ENCODE measurements around the gene PPP2R5B.

PPP2R5B gene

GRCh38 chr11:64923944-64924909 lies at the start of gene PPP2R5B:
Gene PPP2R5B (plus strand): TSS chr11:64924689. CDS start chr11:64925735, 1,046 bp downstream.
- peak; percentile 87 to 95 for DNase-seq

DNA sequence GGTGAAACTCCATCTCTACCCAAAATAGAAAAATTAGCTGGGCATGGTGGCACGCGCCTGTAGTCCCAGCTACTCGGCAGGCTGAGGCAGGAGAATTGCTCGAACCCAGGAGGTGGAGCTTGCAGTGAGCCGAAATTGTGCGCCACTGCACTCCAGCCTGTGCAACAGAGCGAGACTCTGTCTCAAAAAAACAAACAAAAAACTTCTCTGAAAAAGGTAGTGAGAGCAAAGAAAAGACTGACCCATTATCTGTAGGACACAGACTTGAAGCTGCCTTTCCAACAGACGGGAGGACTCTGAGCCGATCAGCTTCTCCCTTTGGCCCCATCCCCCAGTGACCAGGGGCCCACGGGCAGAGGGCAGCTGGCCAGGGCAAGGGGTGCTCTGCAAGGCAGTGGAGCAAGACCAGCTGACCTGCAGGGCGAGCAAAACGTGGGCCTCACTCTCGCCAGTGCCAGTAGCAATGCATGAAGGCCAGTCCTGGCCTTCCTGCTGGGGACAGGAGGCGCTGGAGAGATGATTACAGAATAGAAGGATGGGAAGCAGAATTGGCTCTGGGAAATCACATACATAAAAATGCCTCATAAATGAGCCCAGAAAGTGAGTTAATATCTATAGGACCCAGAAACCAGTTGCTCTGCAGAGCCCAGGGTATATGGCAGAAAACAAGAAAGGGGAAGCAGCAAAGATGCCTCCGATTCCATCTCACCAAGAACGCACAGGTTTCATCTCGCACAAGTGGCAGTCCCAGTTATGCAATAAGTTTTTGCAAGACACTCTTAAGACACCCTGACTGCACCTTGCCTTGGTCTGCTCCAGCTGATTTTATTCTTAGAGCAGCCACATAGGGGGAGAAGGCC lies 48.9 kb upstream of the PPP2R5B start:
- peak in 1 of 2 experiments; percentile 64 for DNase-seq

GRCh38 chr11:64876229-64876750 lies 48.2 kb upstream of the PPP2R5B start:
- DNase-seq: peak in 1 of 2 experiments; percentile 47

GRCh38 chr11:64876835-64877341 lies 47.6 kb upstream of the PPP2R5B start:
- DNase-seq: peak in 1 of 2 experiments; percentile 54

DNA sequence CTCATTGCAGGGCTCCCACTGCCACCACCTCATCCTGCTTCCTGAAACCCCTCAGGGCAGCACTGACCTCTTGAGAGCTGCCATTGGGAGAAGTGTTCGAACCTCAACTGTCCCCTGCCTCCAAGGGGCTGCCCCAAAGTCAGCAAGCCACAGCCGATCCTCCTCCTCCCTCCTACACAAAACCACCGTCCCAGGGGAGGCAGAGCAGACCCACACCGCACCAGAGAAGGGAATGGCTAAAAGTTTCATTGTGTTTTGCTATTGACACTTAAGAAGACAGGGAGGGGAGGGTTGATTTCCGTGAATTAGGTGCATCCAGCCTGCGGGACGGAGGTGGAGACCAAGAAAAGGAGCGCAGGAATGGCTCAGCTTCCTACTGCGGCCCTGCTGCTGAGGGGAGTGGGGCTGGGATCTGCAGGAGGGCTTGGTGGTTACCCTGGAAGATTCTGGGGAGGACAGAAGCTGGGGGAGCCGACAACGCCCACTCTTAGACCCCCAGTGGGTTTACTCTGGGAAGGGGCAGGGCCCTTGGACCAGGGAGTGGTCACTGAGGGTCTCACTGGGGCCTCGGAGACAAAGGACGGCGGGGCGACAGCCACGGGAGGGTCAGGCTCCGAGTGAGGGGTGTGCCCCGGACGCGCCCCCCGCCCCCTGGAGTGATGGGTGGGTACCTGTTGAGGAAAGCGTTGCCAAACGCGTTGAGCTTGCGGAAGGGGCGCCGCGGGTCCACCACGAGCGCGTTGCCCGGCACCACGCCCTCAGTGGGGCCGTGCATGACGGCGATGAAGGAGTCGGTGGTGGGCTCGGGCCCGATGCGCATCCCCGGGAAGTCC lies 46.9 kb upstream of the PPP2R5B start:
- peak in 1 of 2 experiments; percentile 57 for DNase-seq

DNA sequence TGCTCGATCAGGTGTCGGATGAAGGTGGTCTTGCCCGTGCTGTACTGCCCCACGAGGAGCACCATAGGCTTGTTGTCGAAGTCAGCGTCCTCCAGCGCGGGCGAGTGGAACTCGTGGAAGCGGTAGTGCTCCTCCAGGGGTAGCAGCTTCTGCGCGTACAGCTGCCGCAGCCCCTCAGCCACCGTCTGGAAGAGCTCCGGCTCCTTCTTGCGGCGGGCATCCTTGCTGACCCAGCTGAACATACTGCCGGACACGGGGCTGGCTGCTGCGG lies 46.3 kb upstream of the PPP2R5B start:
- peak in 1 of 2 experiments; percentile 81 for DNase-seq

DNA sequence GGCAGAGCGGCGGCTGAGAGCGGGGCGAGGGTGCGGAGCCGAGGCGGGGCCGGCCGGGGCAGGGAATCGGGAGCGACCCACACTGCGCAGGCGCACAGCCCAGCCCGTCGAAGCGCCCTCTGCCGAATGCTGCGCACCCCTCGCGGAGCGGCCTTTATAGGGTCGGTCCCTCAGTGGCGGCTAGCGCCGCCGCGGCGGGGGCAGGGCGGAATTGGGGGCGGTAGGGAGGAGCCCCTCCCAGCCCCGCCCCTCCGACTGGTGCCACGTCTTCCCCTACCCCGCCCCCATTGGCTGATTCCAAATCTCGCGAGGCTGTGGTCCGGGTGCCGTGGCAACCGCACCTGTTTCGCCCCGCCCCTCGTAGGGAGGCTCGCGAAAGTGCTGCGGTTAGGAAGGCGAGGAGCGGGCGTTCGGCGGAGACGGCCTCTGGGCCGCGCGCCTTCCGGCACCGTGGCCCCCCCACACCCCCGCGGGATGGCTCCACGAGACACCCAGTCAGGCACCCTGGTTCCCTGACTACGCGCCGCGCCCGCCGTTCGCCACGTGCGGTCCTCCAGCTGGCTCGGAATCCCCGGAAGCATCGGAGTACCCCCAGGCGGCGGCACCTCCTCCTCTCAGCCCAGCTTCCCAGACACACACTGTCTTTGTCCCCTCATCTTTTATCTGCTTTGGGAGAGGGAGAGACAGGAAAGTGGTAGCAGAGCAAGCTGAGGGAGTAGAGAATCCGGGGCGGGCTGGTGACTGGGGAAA lies 45.8 kb upstream of the PPP2R5B start, which contains the start of gene EHD1:
Gene EHD1 (minus strand): TSS at position 128 of the 750 bp plus-strand sequence. CDS start 157 bp downstream, outside the sequence.
- peak; percentile 96 to 100 for DNase-seq

DNA sequence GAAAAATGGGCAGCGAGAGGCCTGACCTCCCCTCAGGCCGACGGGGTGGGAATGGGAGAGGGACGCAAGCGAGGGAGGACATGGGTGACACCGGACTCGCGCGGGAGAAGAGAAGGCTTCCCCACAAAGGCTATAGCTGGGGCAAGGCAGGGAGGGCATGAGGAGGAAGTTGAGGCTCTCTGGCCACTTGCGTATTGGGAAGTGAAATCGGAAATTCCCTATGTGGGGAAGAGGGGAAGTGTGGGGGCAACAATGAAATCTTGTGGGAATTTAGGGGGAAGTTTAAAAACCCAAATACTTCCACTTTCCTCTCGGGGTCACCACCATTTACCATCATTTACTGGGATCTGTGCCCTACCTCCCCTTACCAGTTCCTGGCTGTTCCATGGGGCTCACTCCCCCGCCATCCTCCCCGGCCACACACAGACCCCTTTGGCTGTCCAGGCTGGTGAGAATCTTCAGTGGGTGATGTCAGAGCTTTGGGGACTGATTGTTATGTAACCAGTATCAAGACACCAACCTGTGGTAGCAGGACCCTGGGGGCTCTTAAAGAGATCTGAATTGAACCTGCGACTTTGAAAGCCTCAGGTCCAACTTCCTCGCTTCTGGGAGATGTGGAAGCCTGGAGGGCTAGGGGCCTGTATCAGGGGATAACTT lies 45.1 kb upstream of the PPP2R5B start:
- no peak for DNase-seq

- DNase-seq: no peak
Observed at GRCh38 chr11:64880240-64881001, 44.1 kb upstream of the PPP2R5B start.

GRCh38 chr11:64881476-64881875 lies 43.0 kb upstream of the PPP2R5B start:
- no peak for DNase-seq

GRCh38 chr11:64882243-64882642 lies 42.2 kb upstream of the PPP2R5B start:
- no peak for DNase-seq

GRCh38 chr11:64883575-64883974 lies 40.9 kb upstream of the PPP2R5B start:
- no peak for DNase-seq

DNA sequence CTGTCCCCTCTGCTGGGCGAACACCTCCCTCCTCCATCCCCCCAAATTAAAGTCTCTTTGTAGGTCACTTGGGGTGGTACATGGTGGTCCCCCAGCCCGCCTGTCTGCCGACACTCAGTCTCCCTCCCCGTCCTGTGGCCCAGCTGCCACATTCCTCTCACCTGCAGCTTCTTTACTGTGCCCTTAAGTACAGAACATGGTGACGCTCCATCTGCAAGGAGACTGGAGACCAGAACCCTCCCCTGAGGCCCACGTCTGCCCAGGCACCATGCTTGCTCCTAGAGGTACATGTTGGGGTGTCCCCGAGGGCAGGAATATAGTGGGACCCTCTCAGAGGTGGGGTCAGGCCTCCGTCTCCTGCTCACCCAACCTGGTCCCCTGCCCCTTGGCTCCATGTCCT lies 40.5 kb upstream of the PPP2R5B start:
- no peak for DNase-seq

DNA sequence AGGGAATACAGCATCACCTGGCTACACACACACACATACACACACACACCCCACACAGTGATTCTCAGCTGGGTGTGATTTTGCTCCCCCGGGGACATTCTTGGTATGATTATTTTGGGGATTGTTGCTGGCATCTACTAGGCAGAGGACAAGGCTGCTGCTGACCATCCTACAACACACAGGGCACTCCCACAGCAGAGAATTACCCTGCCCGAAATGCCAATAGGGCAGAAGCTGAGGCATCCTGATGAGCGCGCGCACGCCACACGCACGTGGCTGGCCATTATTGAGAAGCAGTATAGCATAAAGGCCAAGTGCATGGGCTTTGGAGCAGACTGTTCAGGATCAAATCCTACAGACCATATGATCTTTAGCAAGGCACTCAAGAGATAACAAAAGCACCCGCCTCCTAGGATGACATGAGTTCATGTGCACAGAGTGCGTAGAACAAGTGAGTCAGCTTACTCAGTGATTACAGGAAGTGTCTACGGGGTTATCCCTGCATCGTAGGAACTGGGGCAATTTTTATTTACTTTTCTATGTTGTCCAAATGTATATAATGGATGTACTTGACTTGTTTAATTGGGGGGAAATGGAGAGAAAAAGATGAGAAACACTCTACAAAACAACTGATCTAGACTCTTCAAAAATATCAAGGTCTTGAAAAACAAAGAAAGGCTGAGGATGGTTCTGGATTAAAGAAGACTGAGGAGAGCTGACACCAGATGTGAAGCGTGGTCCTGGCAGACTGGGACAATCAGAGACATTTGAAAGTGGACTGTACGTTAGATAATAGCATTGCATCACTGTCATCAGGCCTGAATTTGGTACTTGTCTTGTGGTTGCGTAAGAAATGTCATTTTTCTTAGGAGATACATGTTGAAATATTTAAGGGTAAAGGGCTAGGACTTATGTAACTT lies 38.9 kb upstream of the PPP2R5B start:
- DNase-seq: no peak

GRCh38 chr11:64887234-64887756 lies 37.2 kb upstream of the PPP2R5B start:
- DNase-seq: no peak

DNA sequence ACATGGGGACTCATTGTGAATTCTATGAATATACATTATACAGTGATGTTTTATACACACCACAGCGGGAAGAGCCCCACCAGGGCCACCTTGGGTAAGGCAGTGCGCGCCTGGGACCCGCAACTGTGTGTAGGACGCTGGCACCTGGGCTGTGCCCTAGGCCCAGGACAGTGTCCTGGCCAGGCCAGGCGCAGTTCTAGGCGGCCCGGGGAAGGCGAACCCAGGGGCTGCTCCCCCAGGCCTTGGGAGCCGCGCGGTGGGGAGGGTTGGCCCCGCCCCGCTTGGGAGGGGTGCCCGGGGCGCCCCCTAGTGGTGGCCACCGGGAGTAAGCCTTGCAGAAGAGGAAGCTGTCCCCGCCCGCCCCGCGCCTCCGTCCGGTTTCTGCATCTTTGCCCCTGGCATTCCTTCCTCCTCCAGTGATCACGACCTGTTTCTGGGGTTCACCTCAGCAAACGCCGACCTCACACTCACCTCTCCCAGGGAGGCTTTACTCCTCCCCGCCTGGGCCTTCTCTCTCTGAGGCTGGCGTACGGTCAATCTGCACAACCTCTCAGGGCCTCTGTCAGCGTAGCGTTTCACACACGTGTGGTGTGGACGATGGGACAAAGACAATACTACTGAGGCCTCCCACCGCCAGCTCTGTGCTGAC lies 36.6 kb upstream of the PPP2R5B start:
- peak in 1 of 2 experiments; percentile 88 for DNase-seq

GRCh38 chr11:64888406-64888728 lies 36.1 kb upstream of the PPP2R5B start:
- DNase-seq: no peak

Measured in NCI-H526 (cell line).